Loucy (cell line): ENCODE measurements around the gene LRG1.

Experiments used
- H2AFZ ChIP-seq: fragments of 200-600 bp; sonication (generic); 2 replicates; pipeline ENCODE4 v1.6.0; 2016; ENCODE audit warnings: antibody characterized with exemption, mild to moderate bottlenecking, low read length, moderate library complexity
- H3F3A ChIP-seq: fragments of 200-600 bp; 2 replicates; pipeline ENCODE4 v1.6.0; 2016; ENCODE audit warnings: antibody characterized with exemption, low read depth, mild to moderate bottlenecking
- H3K27me3 ChIP-seq: fragments of 200-600 bp; sonication (generic); 2 replicates; pipeline ENCODE4 v1.6.1; 2014; ENCODE audit warnings: low read length, mild to moderate bottlenecking; ENCODE audit not compliant: insufficient read depth, poor library complexity, severe bottlenecking
- H3K36me3 ChIP-seq: fragments of 200-600 bp; sonication (generic); 2 replicates; pipeline ENCODE4 v1.6.1; 2016; ENCODE audit warnings: low read length; ENCODE audit not compliant: insufficient read depth
- H3K4me1 ChIP-seq: fragments of 200-600 bp; sonication (generic); 2 replicates; pipeline ENCODE4 v1.5.1; 2014; ENCODE audit warnings: low read length, mild to moderate bottlenecking; ENCODE audit not compliant: insufficient read depth, poor library complexity, severe bottlenecking
- H3K4me2 ChIP-seq: fragments of 200-600 bp; sonication (generic); 2 replicates; pipeline ENCODE4 v1.6.0; 2014; ENCODE audit warnings: antibody characterized with exemption, low read length, low read depth, mild to moderate bottlenecking; ENCODE audit not compliant: poor library complexity, severe bottlenecking
- H3K4me3 ChIP-seq: fragments of 200-600 bp; sonication (generic); 2 replicates; pipeline ENCODE4 v1.5.1; 2014; ENCODE audit warnings: low read length, mild to moderate bottlenecking, mixed read lengths; ENCODE audit not compliant: poor library complexity, severe bottlenecking
- H3K79me2 ChIP-seq: fragments of 200-600 bp; sonication (generic); 2 replicates; pipeline ENCODE4 v1.6.1; 2014; ENCODE audit warnings: low read length; ENCODE audit not compliant: insufficient read depth
- H3K9ac ChIP-seq: fragments of 200-600 bp; sonication (generic); 2 replicates; pipeline ENCODE4 v1.6.0; 2014; ENCODE audit warnings: mild to moderate bottlenecking, low read depth, low read length, moderate library complexity; ENCODE audit not compliant: poor library complexity, severe bottlenecking
- H3K9me2 ChIP-seq: fragments of 200-600 bp; sonication (generic); replicated peaks from 2 replicates; pipeline ENCODE4 v1.6.1; 2016; ENCODE audit warnings: low read depth, low read length, mixed read lengths
- H3K9me3 ChIP-seq: fragments of 200-600 bp; sonication (generic); 2 replicates; pipeline ENCODE4 v1.6.1; 2014; ENCODE audit warnings: mild to moderate bottlenecking, antibody characterized with exemption, low read length, low read depth; ENCODE audit not compliant: insufficient read depth
- H4K20me1 ChIP-seq: fragments of 200-600 bp; sonication (generic); 2 replicates; pipeline ENCODE4 v1.6.0; 2014; ENCODE audit warnings: antibody characterized with exemption, low read length, mild to moderate bottlenecking; ENCODE audit not compliant: insufficient read depth, poor library complexity, severe bottlenecking
- EZH2phosphoT487 ChIP-seq: fragments of 200-600 bp; IDR thresholded peaks from 2 replicates; pipeline ENCODE4 v1.6.1; 2018; ENCODE audit warnings: antibody characterized with exemption, mild to moderate bottlenecking, moderate library complexity, borderline replicate concordance
- TF ChIP-seq, protein P1 (sequence below): fragments of 200-600 bp; sonication (generic); conservative IDR thresholded peaks from 2 replicates; pipeline ENCODE4 v1.5.1; 2014; ENCODE audit warnings: mild to moderate bottlenecking, antibody characterized with exemption, low read length

LRG1 gene

GRCh38 chr19:4521888-4522242 is 18.0 kb downstream of the LRG1 start:
- no peak overlapping the region for H3K4me2 ChIP-seq
- H3K27me3 ChIP-seq = no peaks in the 10 kb centered on the region
- H4K20me1 ChIP-seq = no peaks in the 10 kb centered on the region
- no peaks in the 10 kb centered on the region for H3K36me3 ChIP-seq
- no peaks in the 10 kb centered on the region for H3F3A ChIP-seq
- H3K9me2 ChIP-seq = no peaks in the 10 kb centered on the region
- no peaks in the 10 kb centered on the region for H3K79me2 ChIP-seq
- no peaks in the 10 kb centered on the region for H3K9me3 ChIP-seq
- H3K4me3 ChIP-seq = no peak overlapping the region
- H3K9ac ChIP-seq = no peak overlapping the region
- no peaks in the 10 kb centered on the region for H3K4me1 ChIP-seq
- no peak overlapping the region for H2AFZ ChIP-seq
- TF ChIP-seq, protein P1, sequence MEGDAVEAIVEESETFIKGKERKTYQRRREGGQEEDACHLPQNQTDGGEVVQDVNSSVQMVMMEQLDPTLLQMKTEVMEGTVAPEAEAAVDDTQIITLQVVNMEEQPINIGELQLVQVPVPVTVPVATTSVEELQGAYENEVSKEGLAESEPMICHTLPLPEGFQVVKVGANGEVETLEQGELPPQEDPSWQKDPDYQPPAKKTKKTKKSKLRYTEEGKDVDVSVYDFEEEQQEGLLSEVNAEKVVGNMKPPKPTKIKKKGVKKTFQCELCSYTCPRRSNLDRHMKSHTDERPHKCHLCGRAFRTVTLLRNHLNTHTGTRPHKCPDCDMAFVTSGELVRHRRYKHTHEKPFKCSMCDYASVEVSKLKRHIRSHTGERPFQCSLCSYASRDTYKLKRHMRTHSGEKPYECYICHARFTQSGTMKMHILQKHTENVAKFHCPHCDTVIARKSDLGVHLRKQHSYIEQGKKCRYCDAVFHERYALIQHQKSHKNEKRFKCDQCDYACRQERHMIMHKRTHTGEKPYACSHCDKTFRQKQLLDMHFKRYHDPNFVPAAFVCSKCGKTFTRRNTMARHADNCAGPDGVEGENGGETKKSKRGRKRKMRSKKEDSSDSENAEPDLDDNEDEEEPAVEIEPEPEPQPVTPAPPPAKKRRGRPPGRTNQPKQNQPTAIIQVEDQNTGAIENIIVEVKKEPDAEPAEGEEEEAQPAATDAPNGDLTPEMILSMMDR = no peak
- no peak for TF ChIP-seq EZH2phosphoT487

- no peaks in the 10 kb centered on the region for H3K4me1 ChIP-seq
- no peaks in the 10 kb centered on the region for H3K36me3 ChIP-seq
- H3K9me2 ChIP-seq = no peaks in the 10 kb centered on the region
- no peaks in the 10 kb centered on the region for H4K20me1 ChIP-seq
- no peaks in the 10 kb centered on the region for H3K79me2 ChIP-seq
- H3K9ac ChIP-seq = no peak overlapping the region
- no peaks in the 10 kb centered on the region for H3K9me3 ChIP-seq
- TF ChIP-seq EZH2phosphoT487 = no peak
- TF ChIP-seq, protein P1 = no peak
- H3K4me2 ChIP-seq = no peak overlapping the region
- no peaks in the 10 kb centered on the region for H3F3A ChIP-seq
- no peak overlapping the region for H3K4me3 ChIP-seq
- no peaks in the 10 kb centered on the region for H3K27me3 ChIP-seq
- H2AFZ ChIP-seq = no peak overlapping the region
Measured at GRCh38 chr19:4521170-4521887, 18.5 kb downstream of the LRG1 start.

- no peaks in the 10 kb centered on the region for H3K4me1 ChIP-seq
- TF ChIP-seq, protein P1 = no peak
- H3K27me3 ChIP-seq = no peaks in the 10 kb centered on the region
- no peaks in the 10 kb centered on the region for H3F3A ChIP-seq
- no peaks in the 10 kb centered on the region for H3K79me2 ChIP-seq
- H3K36me3 ChIP-seq = no peaks in the 10 kb centered on the region
- H3K9me3 ChIP-seq = no peaks in the 10 kb centered on the region
- no peaks in the 10 kb centered on the region for H4K20me1 ChIP-seq
- no peak overlapping the region for H3K4me3 ChIP-seq
- no peaks in the 10 kb centered on the region for H3K9me2 ChIP-seq
- H2AFZ ChIP-seq = no peak overlapping the region
- no peak overlapping the region for H3K4me2 ChIP-seq
- H3K9ac ChIP-seq = no peak overlapping the region
Measured at GRCh38 chr19:4519521-4520277, 20.1 kb downstream of the LRG1 start.
